Stomach (tissue), 9 donors: ENCODE measurements around the gene RASSF9. TPM values are rescaled to one million over a fixed set of nuclear protein-coding genes. Genes with fewer than 3 reads are reported as not detected.

ENCODE experiments used
- DNase-seq, 2 donors: peaks; one replicate each; pipeline versions ENCODE4 v3.0.0 to v3.0.0-alpha.2; 2013 to 2019
- H3K27ac ChIP-seq, 5 donors: fragments of 200-600 bp in 4 of 5; sonication (generic) in 4 of 5; one replicate each; pipeline ENCODE4 v1.5.1; 2013 to 2019; ENCODE audit warnings: mild to moderate bottlenecking in 1 of 5, moderate library complexity in 1 of 5
- H3K27me3 ChIP-seq, 3 donors: fragments of 200-600 bp; sonication (generic); one replicate each; pipeline ENCODE4 v1.5.1; 2017 to 2019; ENCODE audit warnings: mixed run types in 1 of 3
- H3K36me3 ChIP-seq, 4 donors: fragments of 200-600 bp; sonication (generic); 1 replicate in 3 of 4; 2 replicates in 1 of 4; pipeline ENCODE4 v1.5.1; 2016 to 2019
- H3K4me1 ChIP-seq, 4 donors: fragments of 200-600 bp; sonication (generic); one replicate each; pipeline ENCODE4 v1.5.1; 2016 to 2019
- H3K4me3 ChIP-seq, 4 donors: fragments of 200-600 bp; sonication (generic) in 3 of 4; one replicate each; pipeline ENCODE4 v1.5.1; 2016 to 2019; ENCODE audit warnings: mild to moderate bottlenecking in 1 of 4
- H3K9me3 ChIP-seq, 4 donors: fragments of 200-600 bp; sonication (generic); one replicate each; pipeline ENCODE4 v1.5.1; 2016 to 2019
- EP300 ChIP-seq: sonication (generic); formaldehyde crosslinking; IDR thresholded peaks from one replicate; pipeline ENCODE4 v1.6.1; 2017; ENCODE audit warnings: antibody characterized with exemption
- POLR2A ChIP-seq, 4 donors: fragments of 450-650 bp; IDR thresholded peaks; one replicate each; pipeline ENCODE4 v1.6.1; 2016; ENCODE audit warnings: antibody characterized with exemption in 4 of 4, control low read depth in 2 of 4, mild to moderate bottlenecking in 1 of 4, moderate library complexity in 1 of 4
- POLR2AphosphoS5 ChIP-seq, 3 donors: sonication (generic); formaldehyde crosslinking; IDR thresholded peaks; one replicate each; pipeline ENCODE4 v1.6.1; 2016; ENCODE audit warnings: antibody characterized with exemption in 3 of 3
- WGBS, 5 donors: extraction: QIAGEN DNeasy Blood & Tissue Kit in 3 of 5; methylation state at CpG; one replicate each; pipeline versions ENCODE4 v1.1.5 to v1.1.7; 2013 to 2018; 5-methylcytosine and 5-hydroxymethylcytosine counted together
- intact Hi-C: fragments of 100-400 bp; cut with DNase I; formaldehyde crosslinking; loops from one replicate; pipeline ENCODE4 v1.15.1; 2023; ENCODE audit warnings: low total_unique reads
- polyA plus RNA-seq, 3 donors: library from polyadenylated mRNA; stranded (reverse); fragments of 200-250 nt; gene quantifications; one replicate each; pipeline ENCODE4 v1.2.3, GENCODE V29; 2013
- total RNA-seq, 5 donors: library from RNA; depleted of rRNA; stranded (reverse); fragments of >200 nt; gene quantifications; one replicate each; pipeline versions ENCODE4 v1.1.0 to v1.2.3, GENCODE V29; 2014 to 2016
- TF ChIP-seq, protein P1 (sequence below), 7 experiments: fragments of 450-650 bp in 4 of 7; fragments of 200-600 bp in 3 of 7; sonication (generic) in 3 of 7; IDR thresholded peaks; one replicate each; pipeline ENCODE4 v1.5.1; 2016 to 2019; ENCODE audit warnings: antibody characterized with exemption in 7 of 7, control low read depth in 2 of 7, mild to moderate bottlenecking in 1 of 7
- donor health status: healthy with polysubstance abuse.
- donor health status: Bipolar disorder and iron deficiency.
- donor health status: healthy.

The RASSF9 gene
- total and polyA plus RNA-seq, 8 donors = under 0.01 to 6.2 (median 0.58) TPM; not detected in 1

DNA sequence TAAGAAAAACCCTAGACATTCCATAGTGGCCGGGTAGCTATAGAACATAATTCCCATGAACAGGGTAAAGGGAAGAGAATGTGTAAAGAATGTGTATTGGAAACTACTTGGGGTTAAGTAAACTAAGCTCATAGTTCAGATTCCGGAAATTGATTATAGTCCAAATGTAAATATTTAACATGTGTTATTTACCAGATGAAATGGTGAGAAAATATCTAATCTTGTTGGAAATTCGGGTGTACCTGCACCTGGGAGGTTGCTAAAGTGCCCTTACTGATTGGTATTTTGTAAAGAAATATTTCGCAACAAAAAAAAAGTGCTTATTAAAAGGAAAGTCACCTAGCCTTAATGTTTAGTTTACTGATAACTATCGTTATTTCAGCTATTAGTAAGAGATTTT, 14.4 kb downstream of the RASSF9 start:
- H3K27ac ChIP-seq = no peak overlapping the region
- intact Hi-C loops = no loop called here
- TF ChIP-seq POLR2A (IDR thresholded peaks at IDR 0.05) (no peak), EP300 (no peak), POLR2AphosphoS5 (IDR thresholded peaks at IDR 0.05) (peak in 1 of 3 donors; percentile 57)
- TF ChIP-seq, protein P1, sequence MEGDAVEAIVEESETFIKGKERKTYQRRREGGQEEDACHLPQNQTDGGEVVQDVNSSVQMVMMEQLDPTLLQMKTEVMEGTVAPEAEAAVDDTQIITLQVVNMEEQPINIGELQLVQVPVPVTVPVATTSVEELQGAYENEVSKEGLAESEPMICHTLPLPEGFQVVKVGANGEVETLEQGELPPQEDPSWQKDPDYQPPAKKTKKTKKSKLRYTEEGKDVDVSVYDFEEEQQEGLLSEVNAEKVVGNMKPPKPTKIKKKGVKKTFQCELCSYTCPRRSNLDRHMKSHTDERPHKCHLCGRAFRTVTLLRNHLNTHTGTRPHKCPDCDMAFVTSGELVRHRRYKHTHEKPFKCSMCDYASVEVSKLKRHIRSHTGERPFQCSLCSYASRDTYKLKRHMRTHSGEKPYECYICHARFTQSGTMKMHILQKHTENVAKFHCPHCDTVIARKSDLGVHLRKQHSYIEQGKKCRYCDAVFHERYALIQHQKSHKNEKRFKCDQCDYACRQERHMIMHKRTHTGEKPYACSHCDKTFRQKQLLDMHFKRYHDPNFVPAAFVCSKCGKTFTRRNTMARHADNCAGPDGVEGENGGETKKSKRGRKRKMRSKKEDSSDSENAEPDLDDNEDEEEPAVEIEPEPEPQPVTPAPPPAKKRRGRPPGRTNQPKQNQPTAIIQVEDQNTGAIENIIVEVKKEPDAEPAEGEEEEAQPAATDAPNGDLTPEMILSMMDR (IDR thresholded peaks at IDR 0.05) = no peak
- no peaks in the 10 kb centered on the region for H3K27me3 ChIP-seq
- no peaks in the 10 kb centered on the region for H3K36me3 ChIP-seq
- DNase-seq = peak in 1 of 2 donors; percentile 49
- H3K4me3 ChIP-seq = no peak overlapping the region
- peaks cover 0 to 16% (median 7%) of the 10 kb centered on the region in 4 donors for H3K4me1 ChIP-seq
- WGBS, 5 donors = 16 to 43% (median 26%) methylated on average over 5 of the region's 5 CpGs
- no peaks in the 10 kb centered on the region for H3K9me3 ChIP-seq

GRCh38 chr12:85821206-85821605, 15.0 kb downstream of the RASSF9 start:
- Histone ChIP-seq H3K4me1 (peaks cover 0 to 16% (median 7%) of the 10 kb centered on the region in 4 donors), H3K9me3 (no peaks in the 10 kb centered on the region), H3K27me3 (no peaks in the 10 kb centered on the region), H3K4me3 (no peak overlapping the region), H3K36me3 (no peaks in the 10 kb centered on the region), H3K27ac (no peak overlapping the region)
- intact Hi-C loops = no loop called here
- DNase-seq = no peak
- TF ChIP-seq, protein P1 (IDR thresholded peaks at IDR 0.05) = no peak
- TF ChIP-seq POLR2AphosphoS5 (IDR thresholded peaks at IDR 0.05) (no peak), EP300 (no peak), POLR2A (IDR thresholded peaks at IDR 0.05) (no peak)

- H3K4me1 ChIP-seq = peaks cover 0 to 16% (median 7%) of the 10 kb centered on the region in 4 donors
- TF ChIP-seq, protein P1 (IDR thresholded peaks at IDR 0.05) = no peak
- TF ChIP-seq POLR2AphosphoS5 (IDR thresholded peaks at IDR 0.05) = no peak
- TF ChIP-seq POLR2A (IDR thresholded peaks at IDR 0.05) = no peak
- TF ChIP-seq EP300 = no peak
- no peaks in the 10 kb centered on the region for H3K9me3 ChIP-seq
- intact Hi-C loops = no loop called here
- no peaks in the 10 kb centered on the region for H3K36me3 ChIP-seq
- DNase-seq = no peak
- H3K4me3 ChIP-seq = no peak overlapping the region
- H3K27ac ChIP-seq = no peak overlapping the region
- H3K27me3 ChIP-seq = no peaks in the 10 kb centered on the region
These were observed 16.1 kb downstream of the RASSF9 start for GRCh38 chr12:85820101-85820500.

GRCh38 chr12:85814741-85815140, 21.5 kb downstream of the RASSF9 start:
- no peaks in the 10 kb centered on the region for H3K36me3 ChIP-seq
- no peak for DNase-seq
- H3K4me3 ChIP-seq = no peak overlapping the region
- no peaks in the 10 kb centered on the region for H3K27me3 ChIP-seq
- no peaks in the 10 kb centered on the region for H3K9me3 ChIP-seq
- no peaks in the 10 kb centered on the region for H3K4me1 ChIP-seq
- TF ChIP-seq POLR2A (IDR thresholded peaks at IDR 0.05) (no peak), POLR2AphosphoS5 (IDR thresholded peaks at IDR 0.05) (no peak), EP300 (no peak)
- TF ChIP-seq, protein P1 (IDR thresholded peaks at IDR 0.05) = no peak
- H3K27ac ChIP-seq = no peak overlapping the region
- intact Hi-C loops = no loop called here
